OCI-LY3 (cell line): ENCODE measurements around the gene PHB1.

Experiments used
- CTCF ChIP-seq: fragments of 200-600, 300-600 bp; sonication (generic); IDR thresholded peaks from 2 replicates; pipeline ENCODE4 v1.5.1; 2014; ENCODE audit warnings: antibody characterized with exemption, low read length, low read depth
- EZH2phosphoT487 ChIP-seq: fragments of 200-600 bp; shearing (Covaris generic); IDR thresholded peaks from 2 replicates; pipeline ENCODE4 v1.6.1; 2018; ENCODE audit warnings: antibody characterized with exemption, mixed run types, low read depth

- no peak for TF ChIP-seq CTCF
- TF ChIP-seq EZH2phosphoT487, result no peak
These were observed 8.0 kb upstream of the PHB1 start for GRCh38 chr17:49422714-49423113.
